Coronary artery (tissue), 2 donors: Measurements from ENCODE around the gene KREMEN1.

ENCODE experiments used
- DNase-seq: peaks from one replicate; pipeline ENCODE4 v3.0.0-alpha.2; 2017; ENCODE audit warnings: low spot score
- H3K27ac ChIP-seq, 2 donors: fragments of 200-600 bp; sonication (generic); one replicate each; pipeline ENCODE4 v1.5.1; 2016 to 2019
- H3K4me3 ChIP-seq: fragments of 200-600 bp; sonication (generic); 2 replicates; pipeline ENCODE4 v1.5.1; 2016; ENCODE audit warnings: mild to moderate bottlenecking, moderate library complexity
- TF ChIP-seq, protein P1 (sequence below): fragments of 200-600 bp; sonication (generic); IDR thresholded peaks from one replicate; pipeline ENCODE4 v1.5.1; 2019; ENCODE audit warnings: antibody characterized with exemption

Gene KREMEN1

DNA sequence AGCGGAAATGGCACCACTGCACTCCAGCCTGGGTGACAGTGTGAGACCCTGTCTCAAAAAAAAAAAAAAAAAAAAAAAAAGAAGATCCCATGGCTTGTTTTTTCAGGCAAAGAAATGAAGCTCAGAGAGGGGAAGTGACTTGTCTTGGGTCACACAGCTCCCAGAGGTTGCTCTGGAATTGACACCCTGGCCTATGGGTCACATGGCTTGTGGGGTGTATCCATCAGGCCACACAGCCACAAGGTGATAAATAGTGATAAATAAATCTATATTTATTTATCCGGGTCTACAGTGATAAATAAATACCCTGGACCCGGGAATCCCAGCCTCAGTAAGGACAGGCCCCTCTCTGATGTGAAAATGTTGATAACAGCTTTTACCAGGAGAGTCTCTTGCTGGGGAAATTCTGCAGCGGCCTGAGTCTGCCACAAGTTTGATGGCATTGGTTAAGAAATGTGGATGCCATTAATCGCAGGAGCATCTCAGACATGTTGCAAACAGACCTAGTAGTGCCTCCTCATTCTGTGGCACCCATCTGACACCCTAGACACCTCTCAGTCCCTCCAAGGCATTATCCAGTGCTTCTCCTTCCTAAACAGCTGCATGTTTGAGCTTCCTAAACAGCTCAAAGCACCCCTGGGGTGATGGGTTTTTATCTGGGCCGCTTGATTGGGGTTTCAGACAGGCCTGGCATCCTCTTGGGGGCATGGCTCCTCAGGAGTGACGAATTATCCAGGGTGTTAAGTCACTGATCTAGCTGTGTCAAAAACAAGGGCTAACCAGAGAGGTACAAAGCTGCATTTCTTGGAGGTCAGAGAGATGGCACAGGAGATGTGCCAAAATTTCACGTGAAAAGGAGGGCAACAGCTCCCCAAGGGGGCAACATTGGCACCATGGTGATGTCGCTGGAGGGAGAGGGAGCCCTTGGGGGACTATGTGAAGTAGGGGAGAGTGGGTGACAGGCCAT, 130.9 kb downstream of the KREMEN1 start:
- DNase-seq: no peak
- H3K4me3 ChIP-seq: no peak overlapping the region
- no peak overlapping the region for H3K27ac ChIP-seq
- TF ChIP-seq, protein P1, sequence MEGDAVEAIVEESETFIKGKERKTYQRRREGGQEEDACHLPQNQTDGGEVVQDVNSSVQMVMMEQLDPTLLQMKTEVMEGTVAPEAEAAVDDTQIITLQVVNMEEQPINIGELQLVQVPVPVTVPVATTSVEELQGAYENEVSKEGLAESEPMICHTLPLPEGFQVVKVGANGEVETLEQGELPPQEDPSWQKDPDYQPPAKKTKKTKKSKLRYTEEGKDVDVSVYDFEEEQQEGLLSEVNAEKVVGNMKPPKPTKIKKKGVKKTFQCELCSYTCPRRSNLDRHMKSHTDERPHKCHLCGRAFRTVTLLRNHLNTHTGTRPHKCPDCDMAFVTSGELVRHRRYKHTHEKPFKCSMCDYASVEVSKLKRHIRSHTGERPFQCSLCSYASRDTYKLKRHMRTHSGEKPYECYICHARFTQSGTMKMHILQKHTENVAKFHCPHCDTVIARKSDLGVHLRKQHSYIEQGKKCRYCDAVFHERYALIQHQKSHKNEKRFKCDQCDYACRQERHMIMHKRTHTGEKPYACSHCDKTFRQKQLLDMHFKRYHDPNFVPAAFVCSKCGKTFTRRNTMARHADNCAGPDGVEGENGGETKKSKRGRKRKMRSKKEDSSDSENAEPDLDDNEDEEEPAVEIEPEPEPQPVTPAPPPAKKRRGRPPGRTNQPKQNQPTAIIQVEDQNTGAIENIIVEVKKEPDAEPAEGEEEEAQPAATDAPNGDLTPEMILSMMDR: no peak

DNA sequence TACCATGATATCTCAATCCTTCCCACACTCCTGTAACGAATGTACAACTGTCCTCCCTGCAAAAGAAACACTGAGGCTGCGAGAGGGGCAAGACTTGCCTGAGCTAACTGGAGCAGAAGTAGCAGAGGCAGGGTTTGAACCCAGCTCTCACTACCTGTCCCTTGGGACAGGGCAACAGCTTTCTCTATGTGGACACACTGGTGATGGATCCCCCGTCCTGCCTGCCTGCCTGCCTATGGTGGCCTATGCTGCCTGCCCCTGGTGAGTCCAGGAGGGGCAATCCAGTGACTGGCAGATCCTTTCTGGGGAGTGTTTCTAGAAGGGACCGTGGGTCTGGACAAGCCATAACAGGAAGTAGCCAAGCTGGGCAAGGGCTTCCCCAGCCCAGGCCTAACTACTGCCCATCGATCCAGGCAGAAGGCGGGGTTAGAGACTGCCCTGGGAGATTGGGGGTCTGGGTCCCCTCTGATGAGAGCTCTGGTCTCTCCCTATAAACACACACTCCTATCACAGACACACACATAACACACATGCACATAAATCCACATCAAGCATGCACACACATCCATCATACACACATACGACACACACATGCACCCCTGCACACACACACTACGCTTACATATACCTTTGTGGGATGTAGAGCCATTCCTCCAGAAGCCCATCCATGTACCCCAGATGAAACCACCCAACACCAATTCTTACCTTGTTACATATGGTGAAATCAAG, 131.8 kb downstream of the KREMEN1 start:
- DNase-seq: no peak
- Histone ChIP-seq H3K27ac (no peak overlapping the region), H3K4me3 (no peak overlapping the region)
- TF ChIP-seq, protein P1: no peak

DNA sequence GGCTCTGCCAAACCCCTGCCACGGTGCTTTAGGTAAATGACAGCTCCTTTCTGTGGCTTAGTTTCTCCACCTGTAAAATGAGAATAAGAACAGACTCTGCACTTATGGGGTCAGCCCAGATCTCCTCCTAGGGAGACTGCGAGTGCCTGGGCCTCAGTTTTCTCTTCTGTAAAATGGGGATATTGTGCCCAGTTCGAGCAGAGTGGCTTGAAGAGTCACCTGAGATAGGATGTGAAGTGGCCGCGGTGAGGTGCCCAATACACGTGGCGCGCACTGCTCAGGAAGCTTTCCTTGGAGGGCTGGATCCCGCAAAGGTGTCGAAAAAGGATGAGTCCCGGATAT, 132.4 kb downstream of the KREMEN1 start:
- H3K4me3 ChIP-seq: peak overlapping the region; percentile 77
- TF ChIP-seq, protein P1: no peak
- no peak overlapping the region for H3K27ac ChIP-seq
- DNase-seq: no peak

DNA sequence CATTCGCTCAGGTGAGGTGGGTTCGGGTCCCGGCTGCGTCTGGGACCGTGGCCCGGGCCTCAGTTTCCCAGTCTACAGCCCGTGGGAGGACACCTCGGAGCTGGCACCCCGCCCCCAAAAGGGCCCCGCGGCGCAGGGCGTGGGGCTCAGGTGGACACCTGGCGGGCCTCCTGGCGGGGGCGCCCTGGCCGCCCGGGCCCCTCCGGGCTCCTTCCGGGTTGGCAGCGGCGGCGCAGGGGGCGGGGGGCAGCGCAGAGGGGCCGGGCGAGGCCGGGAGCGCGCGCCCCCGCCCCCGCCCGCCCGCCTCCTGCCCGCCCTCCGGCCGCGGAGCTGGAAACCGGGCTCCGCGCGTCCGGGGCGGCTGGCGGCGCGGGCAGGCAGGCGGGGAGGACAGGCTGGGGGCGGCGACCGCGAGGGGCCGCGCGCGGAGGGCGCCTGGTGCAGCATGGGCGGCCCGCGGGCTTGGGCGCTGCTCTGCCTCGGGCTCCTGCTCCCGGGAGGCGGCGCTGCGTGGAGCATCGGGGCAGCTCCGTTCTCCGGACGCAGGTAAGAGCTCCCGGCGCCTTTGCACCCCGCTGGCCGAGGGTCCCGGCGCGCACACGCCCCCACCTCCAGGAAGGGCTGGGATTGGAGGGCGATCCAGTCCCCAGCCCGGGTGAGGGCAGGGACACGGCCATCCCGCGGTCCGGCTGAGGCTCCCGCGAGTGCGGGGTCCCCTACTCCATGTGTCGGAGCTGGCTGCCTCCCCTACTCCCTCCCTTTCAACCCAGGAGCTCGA, 132.9 kb downstream of the KREMEN1 start, which contains the start of gene EMID1:
Gene EMID1 (plus strand): TSS at position 303 of the 778 bp plus-strand sequence. CDS start 143 bp downstream, at position 446.
- H3K27ac ChIP-seq: no peak within 1 kb of the TSS
- TF ChIP-seq, protein P1: no peak
- DNase-seq: no peak
- peak within 1 kb of the TSS; percentile 77 for H3K4me3 ChIP-seq

DNA sequence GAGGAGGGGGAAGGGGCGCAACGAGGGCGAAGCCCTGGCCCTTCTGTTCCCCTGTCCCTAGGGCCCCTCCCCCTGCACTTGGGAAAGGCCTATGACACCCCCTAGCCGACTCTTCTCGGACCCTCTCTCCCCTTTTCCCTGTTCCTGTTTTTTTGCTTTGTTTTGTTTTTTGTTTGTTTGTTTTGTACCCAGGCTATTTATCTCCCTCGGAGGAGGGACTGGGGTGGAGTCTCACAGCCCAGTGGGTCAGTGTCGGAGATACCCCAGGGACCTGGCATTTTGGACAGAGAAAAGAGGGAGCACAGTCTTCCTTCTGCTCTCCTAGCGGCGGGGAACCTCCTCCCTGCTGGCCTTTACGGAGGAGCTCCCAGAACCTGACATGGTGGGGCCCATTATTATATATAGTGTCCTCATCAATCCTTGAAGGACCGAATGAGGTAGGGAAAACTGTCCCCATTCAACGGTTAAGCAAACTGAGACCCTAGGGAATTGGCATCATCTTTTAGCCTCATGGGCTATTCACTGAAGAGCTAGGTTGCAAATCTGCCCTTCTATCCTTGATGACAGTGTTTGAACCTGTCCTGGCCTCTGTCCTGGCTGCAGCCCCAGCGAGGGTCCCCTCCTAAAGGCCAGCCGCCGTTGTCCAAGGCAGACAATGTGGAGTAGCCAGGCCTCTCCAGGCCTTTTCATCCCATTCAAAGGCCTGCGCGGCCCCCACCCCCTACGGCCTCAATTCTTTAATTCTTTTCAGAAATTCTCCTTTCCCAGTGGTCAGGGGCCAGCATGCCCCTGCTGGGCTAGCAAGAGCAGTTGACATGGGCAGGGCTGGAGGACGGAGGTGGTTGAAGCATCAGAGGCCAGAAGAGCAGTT, 133.8 kb downstream of the KREMEN1 start:
- TF ChIP-seq, protein P1: no peak
- no peak for DNase-seq
- Histone ChIP-seq H3K4me3 (peak overlapping the region; percentile 77), H3K27ac (no peak overlapping the region)

DNA sequence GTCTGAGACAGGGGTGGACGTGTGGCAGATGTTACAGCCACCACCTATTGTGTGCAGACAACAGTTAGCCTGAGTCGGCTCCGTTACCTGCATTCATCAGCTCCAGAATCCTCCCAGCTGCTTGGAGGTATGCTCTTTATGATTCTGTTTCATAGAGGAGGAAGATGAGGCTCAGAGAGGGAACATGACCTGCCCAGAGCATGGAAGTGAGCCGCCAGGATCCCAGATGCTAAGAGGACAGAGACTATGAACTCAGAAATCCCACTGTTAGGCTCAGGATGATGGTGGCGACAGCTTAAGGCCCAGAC, 134.4 kb downstream of the KREMEN1 start:
- H3K4me3 ChIP-seq: no peak overlapping the region
- TF ChIP-seq, protein P1: no peak

More for the DNA sequence above, 134.4 kb downstream of the KREMEN1 start:
- no peak overlapping the region for H3K27ac ChIP-seq
- DNase-seq: no peak
